Measurements from ENCODE around the gene DENND1C. TPM values are rescaled to one million over a fixed set of nuclear protein-coding genes. Genes with fewer than 3 reads are reported as not detected.

DENND1C gene
- total and polyA plus RNA-seq, 9 of the 15 experiments (the other 6 are each of a cell fraction or from before 2014, with no cell fraction given), result 0.03 to 1.2 (median 0.32) TPM; not detected in 1

GRCh38 chr19:6424939-6425731 lies 56.5 kb downstream of the DENND1C start (continued):
- TF ChIP-seq ESRRA (IDR thresholded peaks at IDR 0.05; ENCODE audit: borderline replicate concordance, low read depth), result peak; percentile 22; the same call in 1 of the 2 replicates
- no peak for TF ChIP-seq PHTF2 (CRISPR knock-in tag; IDR thresholded peaks at IDR 0.05)
- TF ChIP-seq HMBOX1 (IDR thresholded peaks at IDR 0.05), result peak; percentile 51; the same call in 1 of the 2 replicates
- TF ChIP-seq RBM22 (IDR thresholded peaks at IDR 0.05; ENCODE audit: low read depth, low read length, poor library complexity, severe bottlenecking), result no peak
- TF ChIP-seq SIX5 (IDR thresholded peaks at IDR 0.05; ENCODE audit: borderline replicate concordance in 1 of 2, insufficient read depth in 1 of 2, low read depth in 1 of 2, low read length in 2 of 2), result 0 out of 4 replicates have a peak, but pooled peaks of 1 of the 2 experiments have one; percentile 26
- no peak; the same call in 1 of the 2 replicates for TF ChIP-seq ZNF263 (CRISPR knock-in tag; IDR thresholded peaks at IDR 0.05; ENCODE audit: borderline replicate concordance)
- peak; percentile 85 for TF ChIP-seq BRD4 (IDR thresholded peaks at IDR 0.05)
- TF ChIP-seq SMAD2 (IDR thresholded peaks at IDR 0.05; ENCODE audit: low read depth, low read length), result no peak
- peak; percentile 99 for TF ChIP-seq NEUROD1 (IDR thresholded peaks at IDR 0.05; ENCODE audit: borderline replicate concordance, low read depth, low read length, partially characterized antibody)
- TF ChIP-seq FOXK1 (CRISPR knock-in tag; IDR thresholded peaks at IDR 0.05; ENCODE audit: borderline replicate concordance), result peak; percentile 97
- TF ChIP-seq NCOR1 (IDR thresholded peaks at IDR 0.05), result no peak
- no peak for TF ChIP-seq SMARCA4 (IDR thresholded peaks at IDR 0.05)
- peak; percentile 4; the same call in 1 of the 2 replicates for TF ChIP-seq ZNF707 (CRISPR knock-in tag; conservative IDR thresholded peaks at IDR 0.05)
- TF ChIP-seq PURB (CRISPR knock-in tag; IDR thresholded peaks at IDR 0.05; ENCODE audit: low read depth), result no peak
- no peak for TF ChIP-seq KLF16 (IDR thresholded peaks at IDR 0.05)
- TF ChIP-seq ZNF12 (CRISPR knock-in tag; IDR thresholded peaks at IDR 0.05), result peak; percentile 77; the same call in 1 of the 2 replicates
- TF ChIP-seq CLOCK (CRISPR knock-in tag; IDR thresholded peaks at IDR 0.05; ENCODE audit: borderline replicate concordance), result no peak
- no peak for TF ChIP-seq KAT2B (IDR thresholded peaks at IDR 0.05; ENCODE audit: low read depth, low read length)
- peak; percentile 25 for TF ChIP-seq TBP (optimal IDR thresholded peaks at IDR 0.05; ENCODE audit: low read depth, low read length)
- TF ChIP-seq RFX7 (CRISPR knock-in tag; IDR thresholded peaks at IDR 0.05), result 0 out of 2 replicates have a peak, but pooled peaks have one; percentile 58
- TF ChIP-seq E2F3 (CRISPR knock-in tag; IDR thresholded peaks at IDR 0.05), result peak; percentile 91
- peak; percentile 88; the same call in 1 of the 2 replicates for TF ChIP-seq ZNF76 (CRISPR knock-in tag; IDR thresholded peaks at IDR 0.05; ENCODE audit: borderline replicate concordance)
- TF ChIP-seq HNRNPH1 (optimal IDR thresholded peaks at IDR 0.05; ENCODE audit: low read depth, low read length), result no peak
- no peak; the same call in 1 of the 2 replicates for TF ChIP-seq MITF (IDR thresholded peaks at IDR 0.05)

Measured in K562 (cell line).